ENCODE results near the gene PARVA.

PARVA gene

DNA sequence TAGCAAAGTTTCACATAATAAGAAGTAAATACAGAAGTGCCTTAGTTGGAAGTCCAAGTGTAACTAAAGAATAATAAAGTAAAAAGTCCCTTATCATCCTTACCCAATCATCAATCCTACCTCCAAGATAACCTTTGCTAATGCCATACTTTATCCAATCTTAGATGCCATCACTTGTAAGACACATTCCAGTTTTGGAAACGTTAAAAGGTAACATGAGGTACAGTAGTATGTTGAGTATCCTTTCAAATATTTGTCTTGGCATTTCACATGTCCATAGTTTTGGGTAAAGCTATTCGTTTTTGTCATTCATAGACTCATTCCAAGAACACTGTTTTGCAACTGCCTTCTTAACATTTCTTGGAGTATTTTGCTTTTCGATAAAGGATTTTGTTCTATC is 181.6 kb downstream of the PARVA start:
- H3K27ac ChIP-seq = no peak overlapping the region
- TF ChIP-seq, protein P1, sequence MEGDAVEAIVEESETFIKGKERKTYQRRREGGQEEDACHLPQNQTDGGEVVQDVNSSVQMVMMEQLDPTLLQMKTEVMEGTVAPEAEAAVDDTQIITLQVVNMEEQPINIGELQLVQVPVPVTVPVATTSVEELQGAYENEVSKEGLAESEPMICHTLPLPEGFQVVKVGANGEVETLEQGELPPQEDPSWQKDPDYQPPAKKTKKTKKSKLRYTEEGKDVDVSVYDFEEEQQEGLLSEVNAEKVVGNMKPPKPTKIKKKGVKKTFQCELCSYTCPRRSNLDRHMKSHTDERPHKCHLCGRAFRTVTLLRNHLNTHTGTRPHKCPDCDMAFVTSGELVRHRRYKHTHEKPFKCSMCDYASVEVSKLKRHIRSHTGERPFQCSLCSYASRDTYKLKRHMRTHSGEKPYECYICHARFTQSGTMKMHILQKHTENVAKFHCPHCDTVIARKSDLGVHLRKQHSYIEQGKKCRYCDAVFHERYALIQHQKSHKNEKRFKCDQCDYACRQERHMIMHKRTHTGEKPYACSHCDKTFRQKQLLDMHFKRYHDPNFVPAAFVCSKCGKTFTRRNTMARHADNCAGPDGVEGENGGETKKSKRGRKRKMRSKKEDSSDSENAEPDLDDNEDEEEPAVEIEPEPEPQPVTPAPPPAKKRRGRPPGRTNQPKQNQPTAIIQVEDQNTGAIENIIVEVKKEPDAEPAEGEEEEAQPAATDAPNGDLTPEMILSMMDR (IDR thresholded peaks at IDR 0.05) = no peak
- no peak for TF ChIP-seq ZFX (IDR thresholded peaks at IDR 0.05; ENCODE audit: borderline replicate concordance)

DNA sequence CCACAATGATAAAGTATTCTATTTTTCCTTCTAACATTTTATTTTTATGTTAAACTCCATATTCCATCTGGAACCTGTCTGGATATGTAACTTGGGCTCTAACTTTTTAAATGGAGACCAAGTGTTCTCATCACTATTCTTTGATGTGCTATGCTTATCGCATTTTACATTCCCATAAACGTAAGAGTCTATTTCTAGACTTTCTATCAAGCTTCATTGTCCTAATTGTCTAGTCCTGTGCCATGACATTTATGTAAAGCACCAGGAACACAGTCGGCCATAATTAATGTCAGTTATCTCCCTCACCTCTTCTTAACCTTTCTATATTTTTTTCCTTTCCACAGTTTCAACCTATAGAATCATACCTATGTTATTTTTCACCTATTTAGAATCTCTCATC is 183.0 kb downstream of the PARVA start:
- H3K27ac ChIP-seq = no peak overlapping the region
- TF ChIP-seq, protein P1 (IDR thresholded peaks at IDR 0.05) = no peak
- TF ChIP-seq ZFX (IDR thresholded peaks at IDR 0.05; ENCODE audit: borderline replicate concordance) = no peak

DNA sequence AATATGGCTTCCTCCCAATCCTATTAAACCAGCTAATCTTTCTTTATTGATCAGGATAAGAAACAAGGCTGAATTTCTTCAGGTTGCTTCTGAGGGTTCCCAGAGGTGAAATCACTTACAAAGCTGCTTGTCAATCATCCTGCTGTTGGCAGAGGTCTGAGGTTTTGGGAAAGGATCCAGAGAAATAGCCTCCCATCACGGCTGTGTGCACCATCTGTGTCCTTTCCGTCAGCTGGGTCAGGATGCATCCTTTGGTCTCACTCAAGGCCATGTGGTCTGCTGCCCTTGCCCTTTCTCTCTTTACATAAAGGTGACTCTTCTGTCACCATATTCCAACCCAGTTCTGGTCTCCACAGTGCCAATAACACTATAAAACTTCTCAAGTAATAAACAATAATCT is 183.5 kb downstream of the PARVA start:
- TF ChIP-seq, protein P1 (IDR thresholded peaks at IDR 0.05) = no peak
- TF ChIP-seq ZFX (IDR thresholded peaks at IDR 0.05; ENCODE audit: borderline replicate concordance) = no peak

DNA sequence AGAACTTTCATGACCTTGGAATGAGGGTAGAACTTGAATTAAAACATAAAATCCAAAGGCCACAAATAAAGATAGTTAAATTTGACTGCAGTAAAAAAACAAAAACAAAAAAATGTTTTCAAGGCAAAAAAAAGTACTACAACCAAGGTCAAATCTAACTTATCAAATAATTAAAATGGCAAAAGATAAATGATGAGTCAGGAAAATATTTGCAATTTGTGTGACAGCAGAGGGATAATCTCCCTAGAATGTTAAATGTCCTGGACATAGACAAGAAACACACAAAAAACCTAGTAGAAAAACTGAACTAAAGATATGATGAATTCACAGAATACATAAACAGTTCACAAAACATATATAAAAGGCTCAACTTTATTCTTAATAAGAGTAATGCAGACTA is 186.6 kb downstream of the PARVA start:
- no peak for TF ChIP-seq ZFX (IDR thresholded peaks at IDR 0.05; ENCODE audit: borderline replicate concordance)
- TF ChIP-seq, protein P1 (IDR thresholded peaks at IDR 0.05) = no peak
- no peak overlapping the region for H3K27ac ChIP-seq

More for the DNA sequence above, 183.5 kb downstream of the PARVA start:
- no peak overlapping the region for H3K27ac ChIP-seq

DNA sequence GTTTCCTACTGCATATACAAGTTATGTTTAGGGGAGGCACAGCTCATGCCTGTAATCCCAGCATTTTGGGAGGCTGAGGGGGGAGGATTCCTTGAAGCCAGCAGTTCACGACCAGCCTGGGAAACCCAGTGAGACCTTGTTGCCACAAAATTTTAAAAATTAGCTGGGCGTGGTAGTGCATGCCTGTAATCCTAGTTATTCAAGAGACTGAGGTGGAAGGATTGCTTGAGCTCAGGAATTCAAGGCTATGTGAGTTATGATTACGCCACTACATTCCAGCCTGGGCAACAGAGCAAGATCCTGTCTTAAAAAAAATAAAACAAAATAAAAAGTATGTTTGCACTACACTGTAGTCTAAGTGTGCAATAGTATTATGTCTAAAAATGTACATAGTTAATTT is 188.0 kb downstream of the PARVA start:
- no peak overlapping the region for H3K27ac ChIP-seq
- TF ChIP-seq, protein P1 (IDR thresholded peaks at IDR 0.05) = no peak
- no peak for TF ChIP-seq ZFX (IDR thresholded peaks at IDR 0.05; ENCODE audit: borderline replicate concordance)

DNA sequence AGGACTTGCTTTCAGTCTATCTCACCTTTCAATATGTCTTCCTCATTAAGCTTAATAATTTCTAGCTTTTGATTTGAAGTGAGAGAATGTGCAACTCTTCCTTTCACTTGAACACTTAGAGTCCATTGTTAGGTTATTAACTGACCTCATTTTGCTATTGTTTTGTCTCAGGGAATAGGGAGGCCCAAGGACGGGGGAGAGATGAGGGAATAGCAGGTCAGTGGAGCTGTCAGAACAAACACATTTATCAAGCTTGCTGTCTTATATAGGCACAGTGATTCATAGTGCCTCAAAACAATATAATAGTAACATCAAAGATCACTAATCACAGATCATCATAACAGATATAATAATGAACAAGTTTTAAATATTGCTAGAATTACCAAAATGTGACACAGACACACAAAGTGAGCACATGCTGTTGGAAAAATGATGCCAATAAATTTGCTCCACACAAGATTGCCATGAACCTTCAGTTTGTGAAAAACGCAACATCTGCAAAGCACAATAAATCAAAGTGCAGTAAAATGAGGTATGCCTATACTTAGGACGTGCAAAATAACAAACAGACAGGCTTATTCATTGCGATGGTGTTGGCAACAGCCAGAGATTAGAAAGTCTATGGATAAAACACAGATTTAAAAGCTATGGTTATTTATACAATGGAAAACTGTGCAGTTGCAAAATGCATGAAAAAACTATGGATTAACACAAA is 190.5 kb downstream of the PARVA start:
- H3K27ac ChIP-seq = no peak overlapping the region
- TF ChIP-seq, protein P1 (IDR thresholded peaks at IDR 0.05) = no peak
- TF ChIP-seq ZFX (IDR thresholded peaks at IDR 0.05; ENCODE audit: borderline replicate concordance) = no peak

DNA sequence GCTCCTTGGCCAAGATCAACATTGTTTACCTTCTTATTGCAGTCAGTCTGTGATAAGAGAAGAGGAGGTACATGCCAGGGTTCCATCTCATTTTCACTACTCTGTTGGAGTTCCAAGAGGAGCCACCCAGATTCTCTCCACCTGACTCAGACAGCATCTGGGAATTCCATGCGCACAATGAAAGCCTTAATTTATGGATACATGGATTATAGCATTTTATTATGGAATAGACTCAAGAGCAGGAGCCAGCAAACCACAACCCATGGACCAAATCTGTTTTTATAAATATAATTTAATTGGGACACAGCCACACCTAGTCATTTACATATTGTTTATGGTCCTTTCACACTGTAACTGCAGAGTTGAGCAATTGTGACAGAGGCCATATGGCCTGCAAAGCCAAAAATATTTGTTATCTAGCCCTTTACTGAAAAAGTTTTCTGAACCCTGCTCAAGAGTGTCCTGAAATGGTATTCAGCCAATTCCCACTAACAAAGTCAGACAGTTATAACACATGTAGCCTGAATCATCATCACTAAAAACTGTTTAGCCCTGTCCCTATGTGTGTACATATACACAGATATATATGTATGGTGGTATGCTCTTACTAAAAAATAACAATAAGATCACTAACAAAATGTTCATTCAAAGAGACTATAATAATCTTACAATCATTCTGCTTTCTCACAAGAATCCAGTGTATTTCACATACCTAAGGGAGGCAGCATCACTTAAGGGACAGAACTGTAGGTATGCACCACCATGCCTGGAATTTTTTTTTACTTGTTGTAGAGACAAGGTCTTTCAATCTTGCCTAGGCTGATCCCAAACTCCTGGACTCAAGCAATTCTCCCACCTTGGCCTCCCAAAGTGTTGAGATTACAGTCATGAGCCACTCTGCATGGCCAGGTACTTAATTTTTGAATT is 192.4 kb downstream of the PARVA start:
- TF ChIP-seq, protein P1 (IDR thresholded peaks at IDR 0.05) = no peak
- no peak for TF ChIP-seq ZFX (IDR thresholded peaks at IDR 0.05; ENCODE audit: borderline replicate concordance)
- no peak overlapping the region for H3K27ac ChIP-seq
